ENCODE measurements around the gene PDK3.

The PDK3 gene

DNA sequence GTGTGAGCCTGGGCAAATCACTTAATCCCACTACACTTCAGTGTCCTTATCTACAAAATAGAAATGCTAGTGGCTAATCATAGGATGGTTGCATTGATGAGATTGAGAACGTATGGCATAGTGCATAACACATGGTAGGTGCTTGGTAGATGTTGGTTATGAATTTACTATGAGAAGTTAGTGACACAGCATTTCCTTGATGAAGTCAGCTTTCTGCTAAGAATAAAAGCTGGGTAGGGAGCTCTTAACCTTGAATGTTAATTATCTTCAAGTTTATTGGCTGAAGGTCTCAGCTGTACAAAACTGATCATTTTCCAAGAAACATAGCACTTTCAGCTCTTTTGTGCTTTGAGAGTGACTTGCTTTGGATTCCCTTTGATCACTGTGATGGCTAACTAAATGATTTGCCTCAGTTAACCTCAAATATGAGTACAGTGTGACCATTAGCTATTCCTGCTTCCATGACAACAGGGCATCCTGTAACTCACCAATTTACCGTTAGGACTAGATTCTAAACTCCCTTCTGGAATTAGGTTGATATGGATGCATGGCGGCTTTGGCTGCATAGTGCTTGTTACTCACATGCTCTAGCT lies 17.8 kb downstream of the PDK3 start:
- DNase-seq (ENCODE audit: low spot score) = no peak

- DNase-seq (ENCODE audit: low spot score) = no peak
Observed at GRCh38 chrX:24483596-24483995, 18.5 kb downstream of the PDK3 start.

- DNase-seq (ENCODE audit: low spot score) = no peak
Observed at GRCh38 chrX:24485323-24485722, 20.2 kb downstream of the PDK3 start.

DNA sequence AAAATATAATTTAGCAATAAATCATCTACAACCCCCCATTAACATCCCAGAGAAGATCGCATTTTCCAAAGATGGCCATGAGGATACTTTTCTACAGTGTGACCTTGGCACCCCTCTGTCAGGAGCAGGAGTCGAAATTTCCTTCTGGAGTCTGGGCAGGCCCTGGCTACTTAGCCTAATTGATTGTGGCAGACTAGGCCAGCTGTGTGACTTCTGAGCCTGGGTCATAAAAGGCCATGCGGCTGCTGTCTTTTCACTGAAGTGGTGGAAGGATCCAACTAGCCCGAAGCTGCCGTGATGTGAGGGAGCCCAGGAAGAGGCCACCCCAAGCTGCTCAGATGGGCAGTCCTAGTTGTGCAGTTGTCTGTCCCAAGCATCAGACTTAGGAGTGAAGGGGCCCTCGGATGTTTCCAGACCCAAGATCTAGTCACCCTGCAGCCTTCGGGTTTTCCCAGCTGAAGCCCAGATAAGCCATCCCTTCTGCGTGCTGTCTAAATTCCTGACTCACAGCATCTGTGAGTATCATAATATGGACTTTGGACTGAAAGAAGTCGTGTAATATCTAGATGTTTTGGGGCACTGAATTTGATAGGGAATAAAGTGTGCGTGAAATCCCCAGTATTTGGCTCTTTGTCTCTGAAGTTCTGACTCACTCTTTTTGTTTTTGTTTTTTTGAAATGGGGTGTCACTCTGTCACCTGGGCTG lies 21.0 kb downstream of the PDK3 start:
- DNase-seq (ENCODE audit: low spot score) = no peak

DNA sequence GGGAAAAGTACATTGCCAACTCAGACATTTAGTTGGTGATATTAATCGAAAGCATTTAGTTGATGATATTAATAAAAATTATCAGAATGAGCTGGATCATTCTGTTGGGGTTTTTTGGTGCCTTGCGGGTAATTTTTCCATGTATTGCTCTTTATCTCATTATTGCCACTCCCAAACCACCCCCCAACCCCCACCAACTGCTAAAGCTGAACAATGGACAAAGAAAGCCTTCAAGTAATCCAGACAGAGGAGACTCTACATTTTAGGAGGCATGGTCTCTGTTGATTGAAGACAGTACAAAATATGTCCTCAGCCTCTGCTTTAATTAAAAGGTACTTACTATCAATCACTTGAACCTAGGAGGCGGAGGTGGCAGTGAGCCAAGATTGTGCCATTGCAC lies 22.5 kb downstream of the PDK3 start:
- no peak for DNase-seq (ENCODE audit: low spot score)

DNA sequence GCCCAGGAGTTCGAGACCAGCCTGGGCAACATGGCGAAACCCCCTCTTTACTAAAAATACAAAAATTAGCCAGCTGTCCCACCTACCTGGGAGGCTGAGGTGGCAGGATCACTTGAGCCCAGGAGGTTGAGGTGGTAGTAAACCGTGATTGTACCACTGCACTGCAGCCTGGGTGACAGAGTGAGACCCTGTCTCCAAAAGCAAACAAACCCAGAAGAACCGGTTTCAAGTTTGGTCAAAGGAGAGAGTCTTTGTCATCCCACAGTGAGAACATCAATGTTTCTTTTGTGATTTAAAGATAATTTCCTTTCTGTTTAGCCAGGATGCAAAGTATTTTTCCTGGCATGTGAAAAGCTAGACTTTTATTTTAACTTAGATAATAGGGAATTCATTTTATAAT lies 26.7 kb downstream of the PDK3 start:
- no peak for DNase-seq (ENCODE audit: low spot score)

- no peak for DNase-seq (ENCODE audit: low spot score)
Observed at GRCh38 chrX:24493740-24494581, 28.9 kb downstream of the PDK3 start.

GRCh38 chrX:24494647-24495075 lies 29.6 kb downstream of the PDK3 start:
- DNase-seq (ENCODE audit: low spot score) = peak; percentile 37

GRCh38 chrX:24495700-24496099 lies 30.6 kb downstream of the PDK3 start:
- no peak for DNase-seq (ENCODE audit: low spot score)

GRCh38 chrX:24498181-24498580 lies 33.1 kb downstream of the PDK3 start:
- DNase-seq (ENCODE audit: low spot score) = peak; percentile 11

DNA sequence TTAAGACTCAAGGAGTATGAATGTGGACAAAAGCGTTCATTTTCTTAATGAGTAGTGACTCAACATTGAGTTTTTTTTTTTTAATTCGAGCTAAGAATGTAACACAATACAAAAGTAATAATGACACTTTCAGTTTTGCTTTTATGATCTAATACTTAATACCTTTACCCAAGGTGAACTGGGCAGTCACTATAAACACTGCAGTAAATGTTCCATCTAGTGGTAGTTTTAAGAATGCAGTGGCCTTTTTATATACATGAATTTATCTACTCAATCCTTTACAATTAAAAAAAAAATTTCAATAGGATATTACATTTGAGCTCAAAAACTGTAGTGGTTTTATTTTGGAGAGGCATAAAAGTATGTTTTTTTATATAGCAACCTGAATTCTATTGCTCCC lies 33.9 kb downstream of the PDK3 start:
- DNase-seq (ENCODE audit: low spot score) = no peak

DNA sequence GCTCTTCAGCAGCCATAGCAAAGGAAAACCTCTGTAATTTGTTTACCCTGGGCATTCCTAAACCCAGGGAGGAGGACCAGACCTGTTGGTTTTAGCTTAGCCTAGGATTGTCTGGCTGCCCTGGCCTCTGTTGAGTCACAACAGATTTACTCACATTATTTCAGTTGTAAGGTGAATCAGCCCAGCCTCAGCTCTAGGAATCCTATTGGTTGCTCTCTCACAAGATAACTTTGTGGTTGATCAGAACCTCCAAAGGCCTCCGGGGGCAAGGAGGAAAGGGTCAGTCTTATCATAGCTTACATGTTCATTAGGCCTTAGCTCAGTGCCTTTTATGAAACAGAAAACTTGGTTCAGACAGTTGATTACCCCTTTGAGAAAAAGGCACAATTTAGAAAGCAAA lies 41.0 kb downstream of the PDK3 start:
- DNase-seq (ENCODE audit: low spot score) = peak; percentile 23

DNA sequence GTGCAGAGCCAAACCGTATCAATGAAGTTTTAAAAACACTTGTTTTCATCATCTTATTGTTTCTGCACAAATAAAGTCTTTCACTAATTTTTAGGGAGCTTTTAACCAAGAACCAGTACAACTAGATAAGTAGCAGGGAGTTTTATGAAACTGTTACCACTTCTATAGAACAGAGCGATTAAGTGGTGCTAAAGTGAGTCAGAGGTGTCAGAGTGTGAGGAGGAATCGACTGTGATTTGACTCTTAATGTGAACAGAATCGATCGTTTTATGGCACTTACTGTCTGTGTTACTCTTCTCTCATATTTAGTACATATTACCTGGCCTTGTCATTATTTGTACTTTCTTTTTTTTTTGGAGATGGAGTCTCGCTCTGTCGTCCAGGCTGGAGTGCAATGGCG lies 43.3 kb downstream of the PDK3 start:
- DNase-seq (ENCODE audit: low spot score) = no peak

GRCh38 chrX:24513416-24513815 lies 48.3 kb downstream of the PDK3 start:
- no peak for DNase-seq (ENCODE audit: low spot score)

- no peak for DNase-seq (ENCODE audit: low spot score)
Observed at GRCh38 chrX:24515447-24515846, 50.4 kb downstream of the PDK3 start.

DNA sequence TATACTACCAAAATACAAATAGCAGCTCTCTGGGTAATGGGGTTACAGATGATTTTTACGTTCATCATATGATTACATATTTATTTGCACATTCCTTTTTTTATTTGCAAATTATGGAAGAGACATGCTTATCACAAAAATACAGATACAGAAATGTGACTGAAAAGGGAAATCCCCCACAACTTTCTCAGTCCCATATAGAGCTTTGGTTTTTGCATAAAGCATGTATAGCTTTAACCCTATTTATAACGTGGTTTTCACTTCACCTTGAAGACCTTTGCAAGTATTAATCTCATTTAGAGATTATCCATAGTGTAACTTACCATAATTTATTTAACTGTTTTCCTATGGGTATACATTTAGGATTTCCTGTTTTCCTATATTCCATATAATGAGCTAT lies 55.4 kb downstream of the PDK3 start:
- no peak for DNase-seq (ENCODE audit: low spot score)

- DNase-seq (ENCODE audit: low spot score) = no peak
Observed at GRCh38 chrX:24525455-24525854, 60.4 kb downstream of the PDK3 start.

GRCh38 chrX:24526616-24527015 lies 61.5 kb downstream of the PDK3 start:
- DNase-seq (ENCODE audit: low spot score) = no peak

DNA sequence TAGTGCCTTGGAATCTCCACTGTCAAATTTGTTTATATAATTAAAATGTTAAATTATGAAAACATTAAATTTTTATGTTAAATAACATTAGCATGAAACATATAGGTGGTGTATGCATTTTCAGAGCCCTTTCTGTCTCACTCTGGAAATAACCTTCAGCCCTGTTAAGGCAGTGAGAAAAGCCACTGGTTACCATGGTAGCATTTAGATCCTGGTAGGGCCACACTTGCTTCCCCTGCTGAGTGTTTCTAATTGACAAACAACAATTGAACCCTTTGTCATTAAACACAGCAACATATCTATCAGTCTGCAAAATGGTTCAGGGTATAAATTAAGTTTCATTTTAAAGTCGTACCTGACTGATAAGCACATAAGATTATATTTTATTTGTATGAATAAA lies 63.5 kb downstream of the PDK3 start:
- no peak for DNase-seq (ENCODE audit: low spot score)

DNA sequence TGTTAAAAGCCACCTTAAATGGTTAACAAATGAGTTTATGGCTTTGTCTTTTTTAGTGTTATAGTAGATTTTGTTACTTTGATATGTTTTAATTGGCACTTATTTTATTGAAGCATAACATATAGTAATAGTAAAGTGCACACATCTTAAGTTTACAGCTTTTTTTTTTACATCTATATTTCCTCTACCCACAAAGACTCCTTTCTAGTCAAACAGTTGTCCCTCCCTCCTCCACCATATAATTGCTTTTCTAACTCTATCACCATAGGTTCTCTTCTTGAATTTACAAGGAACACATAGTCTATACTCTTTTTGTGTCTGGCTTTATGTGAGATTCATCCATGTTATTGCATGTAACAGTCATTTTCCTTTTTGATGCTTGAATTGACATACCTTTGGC lies 71.5 kb downstream of the PDK3 start:
- no peak for DNase-seq (ENCODE audit: low spot score)

DNA sequence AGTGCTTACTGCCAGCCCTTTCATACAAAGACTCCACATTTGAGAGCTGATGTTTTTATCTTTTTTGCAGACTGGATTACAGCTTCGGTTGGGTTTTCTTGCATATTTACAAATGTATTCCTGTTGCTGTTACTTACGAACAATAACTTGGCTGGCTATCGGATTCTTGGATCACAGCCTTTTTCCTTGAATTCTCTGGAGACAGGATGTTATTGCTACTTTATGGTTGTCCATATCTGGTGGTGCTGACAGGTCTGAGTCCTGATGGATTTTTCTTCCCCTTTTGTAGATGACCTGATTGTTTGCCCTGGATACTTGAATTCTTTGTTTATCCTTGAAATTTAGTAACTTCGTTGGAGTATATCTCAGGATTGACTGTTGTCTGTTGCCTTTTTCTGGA lies 77.7 kb downstream of the PDK3 start:
- no peak for DNase-seq (ENCODE audit: low spot score)

- DNase-seq (ENCODE audit: low spot score) = no peak
Observed at GRCh38 chrX:24547961-24548360, 82.9 kb downstream of the PDK3 start.

- DNase-seq (ENCODE audit: low spot score) = no peak
Observed at GRCh38 chrX:24550166-24550565, 85.1 kb downstream of the PDK3 start.

Data from AG20443 (cell line).